PC-3 (cell line): ENCODE measurements around the gene KCP. TPM values are rescaled to one million over a fixed set of nuclear protein-coding genes. Genes with fewer than 3 reads are reported as not detected.

ENCODE experiments used
- ATAC-seq: fragments of 200-7000 bp; cut with Tn5 transposase; 2 replicates; pipeline ENCODE4 v1.9.1; 2020; ENCODE audit warnings: mild to moderate bottlenecking, moderate library complexity
- BruUV-seq: library from RNA; stranded (reverse); fragments of 400-500 nt; replicated peaks from 2 replicates; lab custom pipeline; 2021; lab: Mats Ljungman, UMichigan
- CTCF ChIA-PET: fragments of 300-600 bp; sonication (Branson Sonifier 250); formaldehyde crosslinking; loops from one replicate; lab custom pipeline; 2022; ENCODE audit warnings: antibody characterized with exemption; lab: Charles Lee
- POLR2A ChIA-PET: fragments of 300-600 bp; sonication (Branson Sonifier 250); formaldehyde crosslinking; loops from one replicate; lab custom pipeline; 2022; ENCODE audit warnings: antibody characterized with exemption; ENCODE audit not compliant: unreplicated experiment; lab: Charles Lee
- DNase-seq: peaks from one replicate; pipeline ENCODE4 v3.0.0-alpha.2; 2015
- H2AFZ ChIP-seq: fragments of 300-600 bp; sonication (generic); 2 replicates; pipeline ENCODE4 v1.6.0; 2016; ENCODE audit warnings: antibody characterized with exemption, low read length
- H3F3A ChIP-seq: fragments of 300-600 bp; sonication (generic); one replicate; pipeline ENCODE4 v1.6.0; 2017; ENCODE audit warnings: antibody characterized with exemption, low read length, control low read depth, mild to moderate bottlenecking; ENCODE audit not compliant: unreplicated experiment
- H3K27ac ChIP-seq: fragments of 300-600 bp; sonication (generic); 2 replicates; pipeline ENCODE4 v1.5.1; 2016; ENCODE audit warnings: mild to moderate bottlenecking, low read length
- H3K27me3 ChIP-seq: fragments of 300-600 bp; sonication (generic); 2 replicates; pipeline ENCODE4 v1.6.1; 2016; ENCODE audit warnings: low read length, mixed read lengths
- H3K36me3 ChIP-seq: fragments of 300-600 bp; sonication (generic); 2 replicates; pipeline ENCODE4 v1.6.1; 2016; ENCODE audit warnings: low read depth, mixed run types, low read length, mixed read lengths
- H3K4me1 ChIP-seq: fragments of 300-600 bp; sonication (generic); 2 replicates; pipeline ENCODE4 v1.5.1; 2016; ENCODE audit warnings: low read length; ENCODE audit not compliant: insufficient read depth
- H3K4me2 ChIP-seq: fragments of 300-600 bp; sonication (generic); 2 replicates; pipeline ENCODE4 v1.6.0; 2016; ENCODE audit warnings: low read length
- H3K4me3 ChIP-seq: fragments of 300-600 bp; sonication (generic); 2 replicates; pipeline ENCODE4 v1.5.1; 2016; ENCODE audit warnings: mild to moderate bottlenecking, low read length, mixed read lengths
- H3K79me2 ChIP-seq: fragments of 300-600 bp; sonication (generic); 2 replicates; pipeline ENCODE4 v1.6.1; 2017; ENCODE audit warnings: low read length, mixed read lengths
- H3K9ac ChIP-seq: fragments of 300-600 bp; sonication (generic); 2 replicates; pipeline ENCODE4 v1.6.0; 2016; ENCODE audit warnings: mild to moderate bottlenecking, low read length
- H3K9me2 ChIP-seq: fragments of 300-600 bp; sonication (generic); replicated peaks from 2 replicates; pipeline ENCODE4 v1.6.1; 2016; ENCODE audit warnings: mixed run types, low read length, mixed read lengths
- H3K9me3 ChIP-seq: fragments of 300-600 bp; sonication (generic); 2 replicates; pipeline ENCODE4 v1.6.1; 2016; ENCODE audit warnings: low read length, mixed read lengths
- H4K20me1 ChIP-seq: fragments of 300-600 bp; sonication (generic); 2 replicates; pipeline ENCODE4 v1.6.1; 2016; ENCODE audit warnings: low read length, mixed read lengths
- CTCF ChIP-seq: fragments of 300-600 bp; sonication (generic); conservative IDR thresholded peaks from 2 replicates; pipeline ENCODE4 v1.5.1; 2017; ENCODE audit warnings: antibody characterized with exemption, low read depth, mild to moderate bottlenecking, low read length
- EZH2 ChIP-seq: fragments of 300-600 bp; sonication (generic); IDR thresholded peaks from one replicate; pipeline ENCODE4 v1.6.1; 2017; ENCODE audit warnings: antibody characterized with exemption, mild to moderate bottlenecking, low read length; ENCODE audit not compliant: unreplicated experiment
- EZH2phosphoT487 ChIP-seq: fragments of 300-600 bp; sonication (generic); IDR thresholded peaks from 2 replicates; pipeline ENCODE4 v1.6.1; 2018; ENCODE audit warnings: mild to moderate bottlenecking, antibody characterized with exemption, low read length, borderline replicate concordance
- intact Hi-C: fragments of 100-400 bp; cut with micrococcal nuclease; formaldehyde crosslinking; loops from 2 replicates; pipeline ENCODE4 v1.9.0; 2023
- total RNA-seq: library from RNA; depleted of rRNA; stranded (reverse); fragments of >200 nt; gene quantifications from 2 replicates; pipeline ENCODE4 v1.2.3, GENCODE V29; 2014

The KCP gene
- total RNA-seq, 1 experiment from 2014 or later: 3.2 TPM

GRCh38 chr7:128848289-128849155 is 62.0 kb downstream of the KCP start:
- Histone ChIP-seq H3K36me3 (peaks cover 2% of the 10 kb centered on the region; the same call in 1 of the 2 replicates), H3K9me3 (no peaks in the 10 kb centered on the region), H4K20me1 (no peaks in the 10 kb centered on the region), H3K79me2 (no peaks in the 10 kb centered on the region), H3K9ac (no peak overlapping the region), H3K4me3 (no peak overlapping the region), H3K27me3 (no peaks in the 10 kb centered on the region), H3F3A (no peaks in the 10 kb centered on the region), H2AFZ (no peak overlapping the region), H3K9me2 (no peaks in the 10 kb centered on the region), H3K4me2 (no peak overlapping the region), H3K4me1 (no peaks in the 10 kb centered on the region), H3K27ac (no peak overlapping the region)
- no TSS peak for BruUV-seq
- ChIA-PET POLR2A (no interaction called here), CTCF (no interaction called here)
- no peak for TF ChIP-seq EZH2phosphoT487
- TF ChIP-seq CTCF: no peak
- TF ChIP-seq EZH2: no peak
- ATAC-seq (no peak), DNase-seq (no peak)
- intact Hi-C loops: no loop called here

DNA sequence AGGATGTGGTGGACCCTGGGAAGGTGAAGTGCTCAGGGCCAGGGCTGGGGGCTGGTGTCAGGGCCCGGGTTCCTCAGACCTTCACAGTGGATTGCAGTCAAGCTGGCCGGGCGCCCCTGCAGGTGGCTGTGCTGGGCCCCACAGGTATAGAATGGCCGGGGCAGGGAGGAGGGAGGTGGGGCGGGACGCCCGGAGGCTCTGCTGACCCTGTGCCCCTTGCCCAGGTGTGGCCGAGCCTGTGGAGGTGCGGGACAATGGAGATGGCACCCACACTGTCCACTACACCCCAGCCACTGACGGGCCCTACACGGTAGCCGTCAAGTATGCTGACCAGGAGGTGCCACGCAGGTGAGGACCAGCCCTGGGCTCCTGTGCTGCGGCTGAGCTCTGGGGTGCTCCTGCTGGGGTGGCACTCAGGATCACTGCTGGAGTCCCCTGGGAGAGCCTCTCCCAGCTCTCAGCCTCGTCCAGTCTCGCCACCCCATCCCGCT is 62.7 kb downstream of the KCP start:
- Histone ChIP-seq H4K20me1 (no peaks in the 10 kb centered on the region), H3K9ac (no peak overlapping the region), H3K4me3 (no peak overlapping the region), H3F3A (no peaks in the 10 kb centered on the region), H3K79me2 (no peaks in the 10 kb centered on the region), H3K9me3 (no peaks in the 10 kb centered on the region), H3K4me2 (no peak overlapping the region), H3K9me2 (no peaks in the 10 kb centered on the region), H2AFZ (no peak overlapping the region), H3K27ac (no peak overlapping the region), H3K27me3 (no peaks in the 10 kb centered on the region), H3K36me3 (peaks cover 8% of the 10 kb centered on the region; the same call in 1 of the 2 replicates), H3K4me1 (no peaks in the 10 kb centered on the region)
- POLR2A ChIA-PET: no interaction called here
- no peak for DNase-seq
- ATAC-seq: no peak
- CTCF ChIA-PET: no interaction called here
- intact Hi-C loops: no loop called here
- BruUV-seq: no TSS peak
- TF ChIP-seq EZH2 (no peak), CTCF (no peak)

DNA sequence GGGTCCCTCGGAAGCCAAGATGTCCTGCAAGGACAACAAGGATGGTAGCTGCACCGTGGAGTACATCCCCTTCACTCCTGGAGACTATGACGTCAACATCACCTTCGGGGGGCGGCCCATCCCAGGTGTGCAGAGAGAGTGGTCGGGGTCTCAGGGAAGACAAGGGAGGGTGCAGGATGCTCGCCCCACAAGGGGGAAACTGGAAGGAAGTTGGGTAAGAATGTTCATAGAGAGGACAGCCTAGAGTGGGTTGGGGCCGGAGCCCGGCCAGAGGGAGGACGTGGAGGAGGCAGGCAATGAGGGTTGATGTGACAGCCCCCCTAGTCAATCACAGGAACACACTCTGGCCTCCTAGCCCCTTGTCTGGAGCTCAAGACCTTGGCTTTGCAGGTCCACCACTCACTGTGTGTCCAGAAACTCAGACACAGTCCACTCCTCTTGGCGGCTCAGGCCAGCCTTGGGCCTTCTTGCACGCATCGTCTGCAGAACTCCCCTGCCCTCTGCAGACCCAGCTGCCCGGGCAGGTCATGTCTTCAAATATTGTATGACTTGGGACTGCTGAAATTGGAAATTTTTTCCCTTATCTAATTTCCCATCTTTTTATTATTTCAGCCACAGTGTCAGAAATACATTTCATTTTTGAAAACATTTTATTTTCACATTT is 63.6 kb downstream of the KCP start:
- H3K36me3 ChIP-seq: peaks cover 12% of the 10 kb centered on the region
- no peaks in the 10 kb centered on the region for H3K9me2 ChIP-seq
- H2AFZ ChIP-seq: no peak overlapping the region
- H4K20me1 ChIP-seq: no peaks in the 10 kb centered on the region
- no peak overlapping the region for H3K4me2 ChIP-seq
- H3K9ac ChIP-seq: no peak overlapping the region
- TF ChIP-seq EZH2 (no peak), CTCF (no peak), EZH2phosphoT487 (no peak)
- H3K27me3 ChIP-seq: no peaks in the 10 kb centered on the region
- no peak for DNase-seq
- ATAC-seq: no peak
- H3K79me2 ChIP-seq: no peaks in the 10 kb centered on the region
- H3F3A ChIP-seq: no peaks in the 10 kb centered on the region
- ChIA-PET CTCF (no interaction called here), POLR2A (no interaction called here)
- intact Hi-C loops: no loop called here
- H3K9me3 ChIP-seq: no peaks in the 10 kb centered on the region
- H3K4me3 ChIP-seq: no peak overlapping the region
- BruUV-seq: no TSS peak
- H3K4me1 ChIP-seq: no peaks in the 10 kb centered on the region
- H3K27ac ChIP-seq: no peak overlapping the region
